Measurements from ENCODE around the gene GLTPD2.
A peak's percentile ranks its signal among the peaks of the same experiment; 100 is the strongest.

The GLTPD2 gene

DNA sequence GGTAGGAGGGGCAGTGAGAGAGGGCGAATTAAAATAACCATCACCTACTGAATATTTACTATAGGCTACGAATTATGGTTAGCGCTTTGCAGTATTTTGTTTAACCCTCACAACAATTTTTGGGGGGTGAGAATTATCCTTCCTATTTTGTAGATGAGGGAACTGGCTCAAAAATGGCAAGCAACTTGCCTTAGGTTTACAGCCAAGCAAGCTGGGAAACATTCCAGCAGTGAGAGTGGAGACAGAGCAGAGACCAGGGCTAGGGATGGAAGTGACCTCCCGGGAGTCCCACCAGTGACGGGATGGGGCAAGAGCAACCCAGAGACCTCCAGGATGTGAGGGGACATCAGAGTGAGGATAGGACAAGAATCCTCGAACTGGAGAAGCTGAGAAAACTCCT is 2.2 kb upstream of the GLTPD2 start:
- H3K4me3 Mint-ChIP-seq, result no peak overlapping the region
- H3K9me3 Mint-ChIP-seq, result no peaks in the 10 kb centered on the region
- H3K27me3 Mint-ChIP-seq, result peaks cover 63% of the 10 kb centered on the region

GRCh38 chr17:4788159-4788806 is 481 bp upstream of the GLTPD2 start:
- H3K4me3 Mint-ChIP-seq, result no peak overlapping the region
- peaks cover 55% of the 10 kb centered on the region for H3K27me3 Mint-ChIP-seq
- peaks cover 27% of the 10 kb centered on the region for H3K4me1 Mint-ChIP-seq
- ATAC-seq, result no peak
- no peaks in the 10 kb centered on the region for H3K9me3 Mint-ChIP-seq
- H3K27ac Mint-ChIP-seq, result no peak overlapping the region
- peaks cover 2% of the 10 kb centered on the region for H3K36me3 Mint-ChIP-seq (ENCODE audit: low read depth)
- no peak for DNase-seq

More for the DNA sequence above, 2.2 kb upstream of the GLTPD2 start:
- H3K4me1 Mint-ChIP-seq, result peaks cover 27% of the 10 kb centered on the region
- no peak overlapping the region for H3K27ac Mint-ChIP-seq
- no peak for ATAC-seq
- H3K36me3 Mint-ChIP-seq (ENCODE audit: low read depth), result peaks cover 2% of the 10 kb centered on the region
- DNase-seq, result no peak

DNA sequence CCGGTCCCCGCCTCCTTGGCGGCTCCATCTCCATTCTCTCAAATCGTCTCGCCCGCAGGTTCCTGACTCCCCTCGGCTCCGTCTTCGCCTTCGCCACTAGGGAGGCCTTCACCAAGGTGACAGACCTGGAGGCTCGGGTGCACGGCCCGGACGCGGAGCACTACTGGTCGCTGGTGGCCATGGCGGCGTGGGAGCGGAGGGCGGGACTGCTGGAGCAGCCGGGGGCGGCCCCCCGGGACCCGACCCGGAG is 862 bp downstream of the GLTPD2 start:
- H3K4me1 Mint-ChIP-seq, result peaks cover 27% of the 10 kb centered on the region
- DNase-seq (no peak), ATAC-seq (no peak)
- no peak overlapping the region for H3K27ac Mint-ChIP-seq
- peaks cover 2% of the 10 kb centered on the region for H3K36me3 Mint-ChIP-seq (ENCODE audit: low read depth)
- H3K4me3 Mint-ChIP-seq, result peak overlapping the region; percentile 78
- peaks cover 45% of the 10 kb centered on the region for H3K27me3 Mint-ChIP-seq
- H3K9me3 Mint-ChIP-seq, result no peaks in the 10 kb centered on the region

- DNase-seq, result peak; percentile 87
- peaks cover 2% of the 10 kb centered on the region for H3K36me3 Mint-ChIP-seq (ENCODE audit: low read depth)
- H3K4me3 Mint-ChIP-seq, result peak overlapping the region; percentile 78
- H3K9me3 Mint-ChIP-seq, result no peaks in the 10 kb centered on the region
- H3K27ac Mint-ChIP-seq, result peak overlapping the region; percentile 35
- ATAC-seq, result peak; percentile 93
- peaks cover 27% of the 10 kb centered on the region for H3K4me1 Mint-ChIP-seq
- peaks cover 43% of the 10 kb centered on the region for H3K27me3 Mint-ChIP-seq
These were observed 1.4 kb downstream of the GLTPD2 start for GRCh38 chr17:4789951-4790704.

GRCh38 chr17:4790705-4791088 is 1.9 kb downstream of the GLTPD2 start:
- ATAC-seq (no peak), DNase-seq (no peak)
- Mint-ChIP-seq H3K4me3 (peak overlapping the region; percentile 61), H3K27me3 (peaks cover 37% of the 10 kb centered on the region), H3K9me3 (no peaks in the 10 kb centered on the region), H3K4me1 (peaks cover 26% of the 10 kb centered on the region), H3K27ac (peak overlapping the region; percentile 35), H3K36me3 (ENCODE audit: low read depth) (peaks cover 2% of the 10 kb centered on the region)

DNA sequence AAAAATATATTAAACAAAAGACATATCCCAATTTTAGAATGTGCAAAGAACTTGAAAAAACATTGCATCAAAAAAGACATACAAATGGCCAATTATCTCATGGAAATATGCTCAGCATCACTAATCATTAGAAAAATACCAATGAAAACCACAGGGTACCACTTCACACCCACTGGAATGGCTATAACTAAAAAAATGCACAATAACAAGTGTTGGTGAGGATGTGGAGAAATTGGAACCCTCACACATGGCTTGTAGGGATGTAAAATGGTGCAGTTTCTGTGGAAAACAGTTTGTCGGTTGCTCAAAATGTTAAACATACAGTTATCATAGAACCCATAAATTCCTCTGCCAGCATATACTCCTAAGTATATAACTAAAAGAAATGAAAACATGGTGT is 6.4 kb downstream of the GLTPD2 start:
- Mint-ChIP-seq H3K9me3 (no peaks in the 10 kb centered on the region), H3K27me3 (peaks cover 7% of the 10 kb centered on the region), H3K4me1 (peaks cover 28% of the 10 kb centered on the region), H3K27ac (peak overlapping the region; percentile 97), H3K36me3 (ENCODE audit: low read depth) (peaks cover 19% of the 10 kb centered on the region), H3K4me3 (peak overlapping the region; percentile 100)
- DNase-seq (no peak), ATAC-seq (no peak)

GRCh38 chr17:4796552-4796920 is 7.8 kb downstream of the GLTPD2 start:
- DNase-seq (peak; percentile 55), ATAC-seq (no peak)
- Mint-ChIP-seq H3K4me3 (peak overlapping the region; percentile 100), H3K9me3 (no peaks in the 10 kb centered on the region), H3K4me1 (peaks cover 24% of the 10 kb centered on the region), H3K27ac (peak overlapping the region; percentile 97), H3K36me3 (ENCODE audit: low read depth) (peaks cover 23% of the 10 kb centered on the region), H3K27me3 (peaks cover 7% of the 10 kb centered on the region)

GRCh38 chr17:4800462-4801196 is 11.9 kb downstream of the GLTPD2 start:
- H3K4me1 Mint-ChIP-seq, result peaks cover 22% of the 10 kb centered on the region
- no peaks in the 10 kb centered on the region for H3K27me3 Mint-ChIP-seq
- no peaks in the 10 kb centered on the region for H3K9me3 Mint-ChIP-seq
- peak; percentile 55 for ATAC-seq
- no peak overlapping the region for H3K4me3 Mint-ChIP-seq
- peaks cover 23% of the 10 kb centered on the region for H3K36me3 Mint-ChIP-seq (ENCODE audit: low read depth)
- no peak for DNase-seq
- H3K27ac Mint-ChIP-seq, result peak overlapping the region; percentile 5

DNA sequence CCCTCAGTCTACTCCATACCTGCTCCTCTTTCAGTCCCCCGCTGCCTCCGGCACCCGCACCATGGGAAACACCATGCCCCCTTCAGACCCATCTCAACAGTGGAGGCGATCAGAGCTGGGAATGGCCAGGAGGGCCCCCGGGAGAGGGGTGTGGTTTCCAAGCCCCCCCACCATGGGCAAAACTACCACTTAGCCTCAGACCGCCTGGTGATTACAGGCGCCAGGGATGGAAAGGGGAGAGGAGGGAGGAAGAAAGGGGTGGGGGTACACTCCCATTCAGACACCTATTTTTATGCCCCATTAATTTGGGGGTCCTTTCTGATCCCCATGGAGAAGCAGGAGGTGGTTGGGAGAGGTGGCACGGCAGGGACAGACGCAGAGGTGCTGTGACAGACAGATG is 13.5 kb downstream of the GLTPD2 start, which contains the start of gene C17orf114:
C17orf114 (minus strand) TSS at position 101 of the 400 bp plus-strand sequence.
- Mint-ChIP-seq H3K27me3 (no peaks in the 10 kb centered on the region), H3K4me3 (no peak within 1 kb of the TSS), H3K27ac (no peak within 1 kb of the TSS), H3K4me1 (peaks cover 17% of the 10 kb centered on the region), H3K36me3 (ENCODE audit: low read depth) (peaks cover 17% of the 10 kb centered on the region), H3K9me3 (no peaks in the 10 kb centered on the region)
- no peak for DNase-seq
- no peak for ATAC-seq

DNA sequence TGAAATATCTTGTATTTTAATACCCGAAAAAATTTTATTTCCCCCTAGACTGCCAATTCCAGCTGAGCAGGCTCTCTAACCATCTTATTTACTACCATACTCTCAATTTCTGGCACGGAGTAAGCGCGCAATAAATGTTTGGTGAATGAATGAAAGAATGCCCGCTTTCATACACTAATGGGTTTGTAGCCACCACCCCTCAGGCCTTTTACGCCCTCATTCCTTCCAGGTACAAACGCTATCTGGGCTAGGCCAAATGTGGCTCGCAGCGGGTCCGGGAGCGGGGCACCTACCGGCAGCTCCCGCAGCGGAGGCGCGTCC is 17.7 kb downstream of the GLTPD2 start:
- Mint-ChIP-seq H3K4me3 (peak overlapping the region; percentile 76), H3K27ac (no peak overlapping the region), H3K36me3 (ENCODE audit: low read depth) (peaks cover 2% of the 10 kb centered on the region)

GRCh38 chr17:4806777-4807604 is 18.2 kb downstream of the GLTPD2 start, which contains the start of gene PLD2:
TSS of gene PLD2 (plus strand) at chr17:4807152. CDS start at chr17:4807773, 621 bp downstream.
- Mint-ChIP-seq H3K4me3 (peak within 1 kb of the TSS; percentile 76), H3K27ac (no peak within 1 kb of the TSS), H3K9me3 (no peaks in the 10 kb centered on the region), H3K27me3 (no peaks in the 10 kb centered on the region), H3K4me1 (peaks cover 8% of the 10 kb centered on the region), H3K36me3 (ENCODE audit: low read depth) (peaks cover 2% of the 10 kb centered on the region)
- ATAC-seq (peak; percentile 96), DNase-seq (peak; percentile 90)

More for the DNA sequence above, 17.7 kb downstream of the GLTPD2 start:
- DNase-seq (no peak), ATAC-seq (no peak)
- Mint-ChIP-seq H3K9me3 (no peaks in the 10 kb centered on the region), H3K27me3 (no peaks in the 10 kb centered on the region), H3K4me1 (peaks cover 8% of the 10 kb centered on the region)

GRCh38 chr17:4807605-4808377 is 19.0 kb downstream of the GLTPD2 start:
- H3K9me3 Mint-ChIP-seq, result no peaks in the 10 kb centered on the region
- no peak for ATAC-seq
- peak overlapping the region; percentile 54 for H3K4me3 Mint-ChIP-seq
- peak overlapping the region; percentile 7 for H3K27ac Mint-ChIP-seq
- DNase-seq, result no peak
- no peaks in the 10 kb centered on the region for H3K27me3 Mint-ChIP-seq
- H3K4me1 Mint-ChIP-seq, result peaks cover 8% of the 10 kb centered on the region
- peaks cover 2% of the 10 kb centered on the region for H3K36me3 Mint-ChIP-seq (ENCODE audit: low read depth)

- DNase-seq (no peak), ATAC-seq (no peak)
- H3K27ac Mint-ChIP-seq, result peak overlapping the region; percentile 7
- peak overlapping the region; percentile 38 for H3K4me3 Mint-ChIP-seq
- peaks cover 2% of the 10 kb centered on the region for H3K36me3 Mint-ChIP-seq (ENCODE audit: low read depth)
- H3K4me1 Mint-ChIP-seq, result peaks cover 8% of the 10 kb centered on the region
- H3K27me3 Mint-ChIP-seq, result no peaks in the 10 kb centered on the region
- no peaks in the 10 kb centered on the region for H3K9me3 Mint-ChIP-seq
These were observed 19.6 kb downstream of the GLTPD2 start for GRCh38 chr17:4808378-4808767.

Measured in activated naive CD8-positive, alpha-beta T cell treated with anti-CD3 and anti-CD28 coated beads, Interleukin-2, amount 50 U/mL, for 24 hours (primary cell).